Activated naive CD8-positive, alpha-beta T cell (primary cell): Measurements from ENCODE around the gene GABRG1.

ENCODE experiments used
- H3K27ac Mint-ChIP-seq: one replicate; pipeline ENCODE4 v1.8.0; 2021; ENCODE audit warnings: mixed read lengths
- H3K27me3 Mint-ChIP-seq: one replicate; pipeline ENCODE4 v1.8.0; 2021; ENCODE audit warnings: mixed read lengths
- H3K36me3 Mint-ChIP-seq: one replicate; pipeline ENCODE4 v1.8.0; 2021; ENCODE audit warnings: mixed read lengths
- H3K4me1 Mint-ChIP-seq: one replicate; pipeline ENCODE4 v1.8.0; 2021; ENCODE audit warnings: low read depth, mixed read lengths
- H3K4me3 Mint-ChIP-seq: one replicate; pipeline ENCODE4 v1.8.0; 2021; ENCODE audit warnings: mild to moderate bottlenecking, mixed read lengths
- H3K9me3 Mint-ChIP-seq: one replicate; pipeline ENCODE4 v1.8.0; 2021; ENCODE audit warnings: low read depth, mixed read lengths

The GABRG1 gene

GRCh38 chr4:46123913-46124755, at the start of gene GABRG1:
Gene GABRG1 (minus strand): TSS chr4:46124054. CDS start chr4:46123913, 141 bp downstream.
- no peaks in the 10 kb centered on the region for H3K4me1 Mint-ChIP-seq
- no peaks in the 10 kb centered on the region for H3K27me3 Mint-ChIP-seq
- no peak within 1 kb of the TSS for H3K4me3 Mint-ChIP-seq
- H3K27ac Mint-ChIP-seq, result no peak within 1 kb of the TSS
- H3K9me3 Mint-ChIP-seq, result peaks cover 4% of the 10 kb centered on the region
- no peaks in the 10 kb centered on the region for H3K36me3 Mint-ChIP-seq

GRCh38 chr4:46146993-46147392, 23.1 kb upstream of the GABRG1 start:
- H3K4me1 Mint-ChIP-seq, result no peaks in the 10 kb centered on the region
- H3K27ac Mint-ChIP-seq, result no peak overlapping the region
- no peaks in the 10 kb centered on the region for H3K27me3 Mint-ChIP-seq
- H3K4me3 Mint-ChIP-seq, result no peak overlapping the region
- no peaks in the 10 kb centered on the region for H3K36me3 Mint-ChIP-seq
- peaks cover 11% of the 10 kb centered on the region for H3K9me3 Mint-ChIP-seq

- no peak overlapping the region for H3K4me3 Mint-ChIP-seq
- peaks cover 9% of the 10 kb centered on the region for H3K9me3 Mint-ChIP-seq
- no peak overlapping the region for H3K27ac Mint-ChIP-seq
- H3K4me1 Mint-ChIP-seq, result no peaks in the 10 kb centered on the region
- no peaks in the 10 kb centered on the region for H3K36me3 Mint-ChIP-seq
- H3K27me3 Mint-ChIP-seq, result no peaks in the 10 kb centered on the region
Observed at GRCh38 chr4:46131498-46132057, 7.7 kb upstream of the GABRG1 start.

- Mint-ChIP-seq H3K9me3 (peaks cover 2% of the 10 kb centered on the region), H3K4me3 (no peak overlapping the region)
Observed at GRCh38 chr4:46124773-46125413, 1.0 kb upstream of the GABRG1 start.

GRCh38 chr4:46081674-46082073, 42.2 kb downstream of the GABRG1 start:
- Mint-ChIP-seq H3K9me3 (peaks cover 7% of the 10 kb centered on the region), H3K27ac (no peak overlapping the region), H3K4me3 (no peak overlapping the region), H3K27me3 (no peaks in the 10 kb centered on the region), H3K4me1 (no peaks in the 10 kb centered on the region), H3K36me3 (no peaks in the 10 kb centered on the region)

More at GRCh38 chr4:46124773-46125413, 1.0 kb upstream of the GABRG1 start:
- no peaks in the 10 kb centered on the region for H3K36me3 Mint-ChIP-seq
- no peak overlapping the region for H3K27ac Mint-ChIP-seq
- H3K4me1 Mint-ChIP-seq, result no peaks in the 10 kb centered on the region
- no peaks in the 10 kb centered on the region for H3K27me3 Mint-ChIP-seq

- peaks cover 7% of the 10 kb centered on the region for H3K9me3 Mint-ChIP-seq
- no peaks in the 10 kb centered on the region for H3K27me3 Mint-ChIP-seq
- H3K4me1 Mint-ChIP-seq, result no peaks in the 10 kb centered on the region
- no peak overlapping the region for H3K4me3 Mint-ChIP-seq
- H3K27ac Mint-ChIP-seq, result no peak overlapping the region
- no peaks in the 10 kb centered on the region for H3K36me3 Mint-ChIP-seq
Observed at GRCh38 chr4:46081248-46081647, 42.6 kb downstream of the GABRG1 start.

GRCh38 chr4:46073778-46074177, 50.1 kb downstream of the GABRG1 start:
- H3K36me3 Mint-ChIP-seq, result no peaks in the 10 kb centered on the region
- H3K27me3 Mint-ChIP-seq, result no peaks in the 10 kb centered on the region
- peaks cover 3% of the 10 kb centered on the region for H3K9me3 Mint-ChIP-seq
- no peaks in the 10 kb centered on the region for H3K4me1 Mint-ChIP-seq
- no peak overlapping the region for H3K4me3 Mint-ChIP-seq
- H3K27ac Mint-ChIP-seq, result no peak overlapping the region

- H3K36me3 Mint-ChIP-seq, result no peaks in the 10 kb centered on the region
- no peaks in the 10 kb centered on the region for H3K4me1 Mint-ChIP-seq
- no peak overlapping the region for H3K27ac Mint-ChIP-seq
- H3K4me3 Mint-ChIP-seq, result no peak overlapping the region
- H3K27me3 Mint-ChIP-seq, result no peaks in the 10 kb centered on the region
- H3K9me3 Mint-ChIP-seq, result peaks cover 10% of the 10 kb centered on the region
Observed at GRCh38 chr4:46051392-46051791, 72.5 kb downstream of the GABRG1 start.

- no peaks in the 10 kb centered on the region for H3K4me1 Mint-ChIP-seq
- H3K27ac Mint-ChIP-seq, result no peak overlapping the region
- H3K4me3 Mint-ChIP-seq, result no peak overlapping the region
- peaks cover 19% of the 10 kb centered on the region for H3K9me3 Mint-ChIP-seq
- H3K36me3 Mint-ChIP-seq, result no peaks in the 10 kb centered on the region
- H3K27me3 Mint-ChIP-seq, result no peaks in the 10 kb centered on the region
Observed at GRCh38 chr4:46032056-46032455, 91.8 kb downstream of the GABRG1 start.

- Mint-ChIP-seq H3K36me3 (no peaks in the 10 kb centered on the region), H3K27me3 (no peaks in the 10 kb centered on the region), H3K9me3 (peaks cover 14% of the 10 kb centered on the region)
Observed at GRCh38 chr4:46016306-46016705, 107.5 kb downstream of the GABRG1 start.

GRCh38 chr4:45992728-45993127, 131.1 kb downstream of the GABRG1 start:
- Mint-ChIP-seq H3K4me1 (no peaks in the 10 kb centered on the region), H3K27ac (no peak overlapping the region), H3K27me3 (no peaks in the 10 kb centered on the region), H3K36me3 (no peaks in the 10 kb centered on the region), H3K4me3 (no peak overlapping the region), H3K9me3 (peaks cover 12% of the 10 kb centered on the region)

More at GRCh38 chr4:46016306-46016705, 107.5 kb downstream of the GABRG1 start:
- H3K27ac Mint-ChIP-seq, result no peak overlapping the region
- H3K4me1 Mint-ChIP-seq, result no peaks in the 10 kb centered on the region
- no peak overlapping the region for H3K4me3 Mint-ChIP-seq

GRCh38 chr4:45989775-45990174, 134.1 kb downstream of the GABRG1 start:
- no peaks in the 10 kb centered on the region for H3K4me1 Mint-ChIP-seq
- no peaks in the 10 kb centered on the region for H3K36me3 Mint-ChIP-seq
- H3K27ac Mint-ChIP-seq, result no peak overlapping the region
- no peak overlapping the region for H3K4me3 Mint-ChIP-seq
- peaks cover 10% of the 10 kb centered on the region for H3K9me3 Mint-ChIP-seq
- H3K27me3 Mint-ChIP-seq, result no peaks in the 10 kb centered on the region

GRCh38 chr4:45987858-45988257, 136.0 kb downstream of the GABRG1 start:
- Mint-ChIP-seq H3K4me3 (no peak overlapping the region), H3K27ac (no peak overlapping the region), H3K9me3 (peaks cover 10% of the 10 kb centered on the region)

More at GRCh38 chr4:45987858-45988257, 136.0 kb downstream of the GABRG1 start:
- Mint-ChIP-seq H3K4me1 (no peaks in the 10 kb centered on the region), H3K27me3 (no peaks in the 10 kb centered on the region), H3K36me3 (no peaks in the 10 kb centered on the region)
